Bronchial epithelial cell (primary cell): ENCODE measurements around the gene TBPL1. TPM values are rescaled to one million over a fixed set of nuclear protein-coding genes. Genes with fewer than 3 reads are reported as not detected.

ENCODE experiments used
- DNase-seq: peaks from one replicate; pipeline ENCODE4 v3.0.0-alpha.2; 2010; ENCODE audit warnings: low read depth
- FAIRE-seq: peaks from 2 replicates; lab custom pipeline; 2011; peaks lifted over from hg19 to GRCh38; lab: Jason Lieb, UNC
- H3K27me3 ChIP-seq: 2 replicates; pipeline ENCODE4 v1.5.1; 2011; ENCODE audit warnings: low read length; ENCODE audit not compliant: control insufficient read depth, insufficient read depth
- H3K36me3 ChIP-seq: 2 replicates; pipeline ENCODE4 v1.5.1; 2011; ENCODE audit warnings: low read length; ENCODE audit not compliant: control insufficient read depth, insufficient read depth
- H3K4me3 ChIP-seq: 2 replicates; pipeline ENCODE4 v1.5.1; 2011; ENCODE audit warnings: mild to moderate bottlenecking, low read depth, low read length, control low read depth
- CTCF ChIP-seq: IDR thresholded peaks from 2 replicates; pipeline ENCODE4 v1.5.1; 2011; ENCODE audit warnings: mild to moderate bottlenecking, moderate library complexity, low read length, control low read depth, inconsistent platforms; ENCODE audit not compliant: insufficient read depth, severe bottlenecking
- total RNA-seq: library from RNA; depleted of rRNA; stranded (reverse); fragments of >200 nt; gene quantifications from 2 replicates; pipeline ENCODE4 v1.2.1, GENCODE V29; 2014

The TBPL1 gene
- total RNA-seq, 1 donor from 2014 or later: 18.4 TPM

- no peak overlapping the region for H3K4me3 ChIP-seq
- no peak for TF ChIP-seq CTCF
- no peaks in the 10 kb centered on the region for H3K27me3 ChIP-seq
- no peak for FAIRE-seq
- DNase-seq: no peak
- H3K36me3 ChIP-seq: no peaks in the 10 kb centered on the region
These were observed 4.6 kb upstream of the TBPL1 start for GRCh38 chr6:133948472-133948871.

- H3K27me3 ChIP-seq: no peaks in the 10 kb centered on the region
- FAIRE-seq (no peak), DNase-seq (no peak)
- H3K4me3 ChIP-seq: no peak overlapping the region
- no peaks in the 10 kb centered on the region for H3K36me3 ChIP-seq
- TF ChIP-seq CTCF: no peak
These were observed 1.8 kb upstream of the TBPL1 start for GRCh38 chr6:133951227-133951626.

GRCh38 chr6:133951881-133952814, 876 bp upstream of the TBPL1 start:
- FAIRE-seq: no peak
- H3K36me3 ChIP-seq: no peaks in the 10 kb centered on the region
- TF ChIP-seq CTCF: peak; percentile 30

GRCh38 chr6:133953634-133954415, 801 bp downstream of the TBPL1 start:
- peak overlapping the region; percentile 91 for H3K4me3 ChIP-seq
- DNase-seq: no peak
- H3K27me3 ChIP-seq: no peaks in the 10 kb centered on the region
- H3K36me3 ChIP-seq: no peaks in the 10 kb centered on the region
- no peak for FAIRE-seq
- no peak for TF ChIP-seq CTCF

More at GRCh38 chr6:133951881-133952814, 876 bp upstream of the TBPL1 start:
- peak; percentile 75 for DNase-seq
- Histone ChIP-seq H3K4me3 (peak overlapping the region; percentile 91), H3K27me3 (no peaks in the 10 kb centered on the region)

- no peaks in the 10 kb centered on the region for H3K27me3 ChIP-seq
- H3K4me3 ChIP-seq: no peak overlapping the region
- H3K36me3 ChIP-seq: no peaks in the 10 kb centered on the region
- no peak for FAIRE-seq
- TF ChIP-seq CTCF: no peak
- no peak for DNase-seq
These were observed 1.9 kb downstream of the TBPL1 start for GRCh38 chr6:133954657-133955576.
